Heart right ventricle (tissue), 16 donors: ENCODE measurements around the gene BRI3BP. TPM values are rescaled to one million over a fixed set of nuclear protein-coding genes. Genes with fewer than 3 reads are reported as not detected.

Experiments used
- ATAC-seq, 8 donors: fragments of 200-7000 bp; cut with Tn5 transposase; one replicate each; pipeline ENCODE4 v1.9.1; 2020; ENCODE audit warnings: mild to moderate bottlenecking in 8 of 8, moderate library complexity in 8 of 8, moderate number of reproducible peaks in 1 of 8
- DNase-seq, 2 donors: peaks; one replicate each; pipeline ENCODE4 v3.0.0-alpha.2; 2020
- H3K27ac ChIP-seq, 10 donors: fragments of 200-600 bp; sonication (generic) in 2 of 10; one replicate each; pipeline versions ENCODE4 v1.5.0 to v1.8.0; 2020 to 2022; ENCODE audit warnings: mild to moderate bottlenecking in 3 of 10
- H3K27me3 ChIP-seq, 7 donors: fragments of 200-600 bp; one replicate each; pipeline ENCODE4 v1.8.0; 2021 to 2022; ENCODE audit warnings: mild to moderate bottlenecking in 2 of 7
- H3K36me3 ChIP-seq, 9 donors: fragments of 200-600 bp; sonication (generic) in 1 of 9; one replicate each; pipeline versions ENCODE4 v1.5.0 to v1.8.0; 2020 to 2022; ENCODE audit warnings: mild to moderate bottlenecking in 2 of 9
- H3K4me1 ChIP-seq, 9 donors: fragments of 200-600 bp; sonication (generic) in 1 of 9; one replicate each; pipeline versions ENCODE4 v1.5.0 to v1.8.0; 2020 to 2022; ENCODE audit warnings: mild to moderate bottlenecking in 4 of 9
- H3K4me3 ChIP-seq, 10 donors: fragments of 200-600 bp; sonication (generic) in 2 of 10; one replicate each; pipeline versions ENCODE4 v1.5.0 to v1.8.0; 2020 to 2022; ENCODE audit warnings: mild to moderate bottlenecking in 7 of 10, moderate library complexity in 2 of 10
- H3K9me3 ChIP-seq, 11 donors: fragments of 200-600 bp in 10 of 11; sonication (generic) in 2 of 11; one replicate each; pipeline versions ENCODE4 v1.5.0 to v1.8.0; 2013 to 2022; ENCODE audit warnings: mild to moderate bottlenecking in 2 of 11, control low read depth in 1 of 11, moderate library complexity in 1 of 11
- CTCF ChIP-seq, 9 donors: fragments of 200-600 bp; sonication (generic) in 2 of 9; IDR thresholded peaks; one replicate each; pipeline versions ENCODE4 v1.5.0 to v1.8.0; 2021 to 2022; ENCODE audit warnings: antibody characterized with exemption in 9 of 9, mild to moderate bottlenecking in 5 of 9, moderate library complexity in 1 of 9
- WGBS, 2 donors: extraction: QIAGEN DNeasy Blood & Tissue Kit; methylation state at CpG; one replicate each; pipeline ENCODE4 v1.1.7; 2013; ENCODE audit warnings: inconsistent platforms in 1 of 2; 5-methylcytosine and 5-hydroxymethylcytosine counted together
- intact Hi-C, 10 donors: fragments of 100-400 bp; cut with DNase I; formaldehyde crosslinking; loops; one replicate each; pipeline versions ENCODE4 v1.11.1 to v1.14.2; 2022
- polyA plus RNA-seq, 2 donors: library from polyadenylated mRNA; stranded (reverse); fragments of 200-250 nt; gene quantifications; one replicate each; pipeline ENCODE4 v1.2.3, GENCODE V29; 2013
- total RNA-seq, 10 donors: library from RNA; stranded (reverse); fragmentation: NEBNext Ultra II Directional in 3 of 10; extraction: Animal tissue kit (Norgen Biotek cat#: 25700) in 3 of 10; gene quantifications; one replicate each; pipeline versions ENCODE4 v1.2.1 to v1.2.4, GENCODE V29; 2021 to 2023
- donor health status: Arrhythmogenic right ventricular cardiomyopathy.
- donor health status: ischemic (EF 13 %, LVEDD 7.1; RV severe dilation, severe dysfunction).
- donor health status: healthy with polysubstance abuse.
- donor health status: DM: no; HTN: yes; CAD: no.
- donor health status: DM: no; HTN: no; CAD: no.
- donor health status: ischemic (EF 25% LVEDD 6.9; RV normal size, moderate dysfunction).
- donor health status: ischemic (EF 25% LVEDD 5.7; RV mildly dilated, moderate dysfunction).
- donor health status: healthy.
- donor health status: DM: yes; HTN: yes; CAD: no.
- donor health status: Ischemic cardiomyopathy.
- donor health status: ischemic (EF 35%, LVEDD 5.7; RV mildly dilated, moderate dysfunction).
- donor health status: nonischemic (EF 11% LVEDD 7.7; RV severe dilation, severe dysfunction).
- donor health status: DM: yes; HTN: yes; CAD: no.
- donor health status: PGD.
- donor health status: ischemic (EF 29% LVEDD 5.4; RV normal size, mild dysfunction).
- donor health status: nonischemic (EF 23%, LVEDD 6.1; RV moderate dilation, normal function).

Gene BRI3BP
- total and polyA plus RNA-seq, 12 donors: 1.3 to 4.9 (median 3.7) TPM

- no peak for TF ChIP-seq CTCF (IDR thresholded peaks at IDR 0.05)
- Histone ChIP-seq H3K9me3 (no peaks in the 10 kb centered on the region), H3K4me1 (peaks cover 0 to 12% (median 7%) of the 10 kb centered on the region in 9 donors), H3K27ac (no peak overlapping the region), H3K4me3 (peak overlapping the region in 1 of 10 donors; percentile 61), H3K27me3 (no peaks in the 10 kb centered on the region), H3K36me3 (no peaks in the 10 kb centered on the region)
- no peak for ATAC-seq
- DNase-seq: no peak
- 86 to 89% methylated on average over 10 of the region's 10 CpGs for WGBS, 2 donors
- intact Hi-C loops: loop anchor here in 1 of 10 donors (2.0 kb wide), 1 partner anchor 14 kb away; the partner anchor contains the start of gene AACS
Observed at GRCh38 chr12:125050446-125050845, 57.0 kb downstream of the BRI3BP start.

- no peaks in the 10 kb centered on the region for H3K27me3 ChIP-seq
- peaks cover 0 to 12% (median 7%) of the 10 kb centered on the region in 9 donors for H3K4me1 ChIP-seq
- no peak for TF ChIP-seq CTCF (IDR thresholded peaks at IDR 0.05)
- DNase-seq (no peak), ATAC-seq (no peak)
- H3K36me3 ChIP-seq: no peaks in the 10 kb centered on the region
- no peak overlapping the region for H3K27ac ChIP-seq
- no peak overlapping the region for H3K4me3 ChIP-seq
- intact Hi-C loops: loop anchor here in 1 of 10 donors (2.0 kb wide), 1 partner anchor 14 kb away; the partner anchor contains the start of gene AACS
- H3K9me3 ChIP-seq: no peaks in the 10 kb centered on the region
- 67 to 73% methylated on average over 3 of the region's 3 CpGs for WGBS, 2 donors
Observed at GRCh38 chr12:125050868-125051267, 57.4 kb downstream of the BRI3BP start.

- intact Hi-C loops: no loop called here
- Histone ChIP-seq H3K27me3 (peaks cover 0 to 11% (median 0%) of the 10 kb centered on the region in 7 donors), H3K4me3 (no peak overlapping the region), H3K9me3 (no peaks in the 10 kb centered on the region), H3K4me1 (peaks cover 0 to 11% (median 5%) of the 10 kb centered on the region in 9 donors), H3K36me3 (no peaks in the 10 kb centered on the region), H3K27ac (no peak overlapping the region)
- no peak for TF ChIP-seq CTCF (IDR thresholded peaks at IDR 0.05)
- DNase-seq (no peak), ATAC-seq (no peak)
- 50 to 71% methylated on average over 8 of the region's 8 CpGs for WGBS, 2 donors
Observed at GRCh38 chr12:125053821-125054220, 60.4 kb downstream of the BRI3BP start.

- no peak for TF ChIP-seq CTCF (IDR thresholded peaks at IDR 0.05)
- intact Hi-C loops: no loop called here
- WGBS, 2 donors: 88 to 94% methylated on average over 9 of the region's 9 CpGs
- H3K36me3 ChIP-seq: no peaks in the 10 kb centered on the region
- ATAC-seq: no peak
- no peaks in the 10 kb centered on the region for H3K9me3 ChIP-seq
- peaks cover 0 to 11% (median 0%) of the 10 kb centered on the region in 7 donors for H3K27me3 ChIP-seq
- H3K4me3 ChIP-seq: no peak overlapping the region
- DNase-seq: no peak
- H3K4me1 ChIP-seq: no peaks in the 10 kb centered on the region
- H3K27ac ChIP-seq: no peak overlapping the region
Observed at GRCh38 chr12:125055591-125055990, 62.1 kb downstream of the BRI3BP start.
